Uterus (tissue), 4 donors: ENCODE results near the gene CDKN2B-AS1. TPM values are rescaled to one million over a fixed set of nuclear protein-coding genes. Genes with fewer than 3 reads are reported as not detected.

Source experiments
- DNase-seq, 2 donors: peaks; one replicate each; pipeline ENCODE4 v3.0.0-alpha.2; 2019 to 2020
- H3K27ac ChIP-seq, 2 donors: fragments of 200-600 bp; sonication (generic); 1 replicate in 1 of 2; 2 replicates in 1 of 2; pipeline ENCODE4 v1.5.1; 2016 to 2018
- H3K27me3 ChIP-seq, 2 donors: fragments of 200-600 bp; sonication (generic); one replicate each; pipeline ENCODE4 v1.5.1; 2018 to 2019; ENCODE audit warnings: control low read depth in 1 of 2
- H3K36me3 ChIP-seq, 2 donors: fragments of 200-600 bp; sonication (generic); one replicate each; pipeline ENCODE4 v1.5.1; 2019; ENCODE audit warnings: control low read depth in 1 of 2
- H3K4me1 ChIP-seq, 2 donors: fragments of 200-600 bp; sonication (generic); one replicate each; pipeline ENCODE4 v1.5.1; 2018 to 2019; ENCODE audit warnings: control low read depth in 1 of 2
- H3K4me3 ChIP-seq, 2 donors: fragments of 200-600 bp; sonication (generic); 1 replicate in 1 of 2; 2 replicates in 1 of 2; pipeline ENCODE4 v1.5.1; 2018 to 2019; ENCODE audit warnings: mild to moderate bottlenecking in 1 of 2
- H3K9me3 ChIP-seq, 2 donors: fragments of 200-600 bp; sonication (generic); one replicate each; pipeline ENCODE4 v1.5.1; 2019; ENCODE audit warnings: control low read depth in 1 of 2
- POLR2A ChIP-seq, 2 donors: fragments of 450-650 bp; IDR thresholded peaks; one replicate each; pipeline ENCODE4 v1.6.1; 2016; ENCODE audit warnings: antibody characterized with exemption in 2 of 2, mild to moderate bottlenecking in 1 of 2, moderate library complexity in 1 of 2
- intact Hi-C: fragments of 100-400 bp; cut with DNase I; formaldehyde crosslinking; loops from one replicate; pipeline ENCODE4 v1.15.1; 2023; ENCODE audit warnings: low total_unique reads
- total RNA-seq, 4 donors: library from RNA; depleted of rRNA in 3 of 4; stranded (reverse); fragments of >200 nt in 3 of 4; gene quantifications; one replicate each; pipeline versions ENCODE4 v1.1.0 to v1.2.4, GENCODE V29; 2014 to 2023
- TF ChIP-seq, protein P1 (sequence below), 4 experiments: fragments of 200-600 bp in 2 of 4; fragments of 450-650 bp in 2 of 4; sonication (generic) in 2 of 4; IDR thresholded peaks; one replicate each; pipeline ENCODE4 v1.5.1; 2016 to 2019; ENCODE audit warnings: antibody characterized with exemption in 4 of 4, mild to moderate bottlenecking in 2 of 4, moderate library complexity in 1 of 4
- donor health status: DM: yes; HTN: yes; CAD: no.

Gene CDKN2B-AS1
- total RNA-seq, 4 donors from 2014 or later: 0.29 to 1.8 (median 0.35) TPM; not detected in 1

DNA sequence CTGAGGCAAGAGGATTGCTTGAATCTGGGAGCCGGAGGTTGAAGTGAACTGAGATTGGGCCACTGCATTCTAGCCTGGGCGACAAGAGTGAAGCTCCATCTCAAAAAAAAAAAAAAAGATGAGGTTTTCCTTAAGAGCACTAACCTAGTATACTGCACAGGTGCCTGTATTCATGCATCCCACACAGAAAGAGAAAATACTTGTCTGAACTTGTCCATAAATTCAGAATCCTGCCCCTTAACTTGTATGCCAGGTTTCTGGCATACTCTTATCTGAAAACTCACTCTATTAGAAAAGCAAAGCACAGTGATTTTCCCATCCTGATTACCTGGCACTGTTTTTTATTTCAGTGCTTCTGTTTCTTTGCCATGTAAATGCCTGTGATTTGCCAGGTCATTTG is 139.8 kb downstream of the CDKN2B-AS1 start:
- Histone ChIP-seq H3K9me3 (no peaks in the 10 kb centered on the region), H3K36me3 (no peaks in the 10 kb centered on the region), H3K4me1 (no peaks in the 10 kb centered on the region), H3K4me3 (no peak overlapping the region), H3K27me3 (no peaks in the 10 kb centered on the region), H3K27ac (no peak overlapping the region)
- no peak for DNase-seq
- TF ChIP-seq, protein P1, sequence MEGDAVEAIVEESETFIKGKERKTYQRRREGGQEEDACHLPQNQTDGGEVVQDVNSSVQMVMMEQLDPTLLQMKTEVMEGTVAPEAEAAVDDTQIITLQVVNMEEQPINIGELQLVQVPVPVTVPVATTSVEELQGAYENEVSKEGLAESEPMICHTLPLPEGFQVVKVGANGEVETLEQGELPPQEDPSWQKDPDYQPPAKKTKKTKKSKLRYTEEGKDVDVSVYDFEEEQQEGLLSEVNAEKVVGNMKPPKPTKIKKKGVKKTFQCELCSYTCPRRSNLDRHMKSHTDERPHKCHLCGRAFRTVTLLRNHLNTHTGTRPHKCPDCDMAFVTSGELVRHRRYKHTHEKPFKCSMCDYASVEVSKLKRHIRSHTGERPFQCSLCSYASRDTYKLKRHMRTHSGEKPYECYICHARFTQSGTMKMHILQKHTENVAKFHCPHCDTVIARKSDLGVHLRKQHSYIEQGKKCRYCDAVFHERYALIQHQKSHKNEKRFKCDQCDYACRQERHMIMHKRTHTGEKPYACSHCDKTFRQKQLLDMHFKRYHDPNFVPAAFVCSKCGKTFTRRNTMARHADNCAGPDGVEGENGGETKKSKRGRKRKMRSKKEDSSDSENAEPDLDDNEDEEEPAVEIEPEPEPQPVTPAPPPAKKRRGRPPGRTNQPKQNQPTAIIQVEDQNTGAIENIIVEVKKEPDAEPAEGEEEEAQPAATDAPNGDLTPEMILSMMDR (IDR thresholded peaks at IDR 0.05): no peak
- TF ChIP-seq POLR2A (IDR thresholded peaks at IDR 0.05): no peak
- intact Hi-C loops: no loop called here

- no peaks in the 10 kb centered on the region for H3K4me1 ChIP-seq
- DNase-seq: no peak
- H3K27ac ChIP-seq: no peak overlapping the region
- no peak overlapping the region for H3K4me3 ChIP-seq
- no peaks in the 10 kb centered on the region for H3K27me3 ChIP-seq
- TF ChIP-seq, protein P1 (IDR thresholded peaks at IDR 0.05): no peak
- TF ChIP-seq POLR2A (IDR thresholded peaks at IDR 0.05): no peak
- no peaks in the 10 kb centered on the region for H3K36me3 ChIP-seq
- H3K9me3 ChIP-seq: no peaks in the 10 kb centered on the region
- intact Hi-C loops: no loop called here
Measured at GRCh38 chr9:22136461-22137096, 142.0 kb downstream of the CDKN2B-AS1 start.

GRCh38 chr9:22138956-22139660 is 144.5 kb downstream of the CDKN2B-AS1 start:
- H3K27ac ChIP-seq: no peak overlapping the region
- no peak for DNase-seq
- no peaks in the 10 kb centered on the region for H3K9me3 ChIP-seq
- H3K27me3 ChIP-seq: no peaks in the 10 kb centered on the region
- TF ChIP-seq, protein P1 (IDR thresholded peaks at IDR 0.05): no peak
- no peak for TF ChIP-seq POLR2A (IDR thresholded peaks at IDR 0.05)
- H3K36me3 ChIP-seq: no peaks in the 10 kb centered on the region
- no peaks in the 10 kb centered on the region for H3K4me1 ChIP-seq
- no peak overlapping the region for H3K4me3 ChIP-seq
- intact Hi-C loops: no loop called here

DNA sequence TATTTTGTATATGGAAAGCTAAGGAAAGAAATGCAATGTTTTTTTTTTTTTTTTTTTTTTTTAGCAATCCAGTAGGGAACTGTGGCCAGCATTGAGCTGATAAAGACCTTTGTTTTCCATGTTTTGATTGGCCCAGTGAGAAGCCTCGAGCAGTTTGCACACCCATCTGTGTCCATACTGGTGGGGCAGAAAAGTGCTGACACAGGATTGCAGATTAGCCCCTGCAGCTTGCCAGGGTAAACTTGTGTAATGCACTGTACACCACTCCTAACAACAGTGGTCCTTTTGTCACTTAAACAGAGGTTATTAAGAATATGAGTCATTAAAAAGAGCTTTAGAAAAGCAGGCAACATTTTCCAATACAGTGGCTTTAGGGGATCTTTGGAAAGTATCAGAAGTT is 147.3 kb downstream of the CDKN2B-AS1 start:
- no peak overlapping the region for H3K27ac ChIP-seq
- H3K27me3 ChIP-seq: no peaks in the 10 kb centered on the region
- H3K4me3 ChIP-seq: no peak overlapping the region
- intact Hi-C loops: no loop called here
- H3K36me3 ChIP-seq: no peaks in the 10 kb centered on the region
- H3K9me3 ChIP-seq: no peaks in the 10 kb centered on the region
- DNase-seq: no peak
- no peaks in the 10 kb centered on the region for H3K4me1 ChIP-seq
- TF ChIP-seq, protein P1 (IDR thresholded peaks at IDR 0.05): no peak
- TF ChIP-seq POLR2A (IDR thresholded peaks at IDR 0.05): no peak

GRCh38 chr9:22142671-22143070 is 148.1 kb downstream of the CDKN2B-AS1 start:
- DNase-seq: no peak
- no peaks in the 10 kb centered on the region for H3K27me3 ChIP-seq
- intact Hi-C loops: no loop called here
- TF ChIP-seq POLR2A (IDR thresholded peaks at IDR 0.05): no peak
- TF ChIP-seq, protein P1 (IDR thresholded peaks at IDR 0.05): no peak
- H3K27ac ChIP-seq: no peak overlapping the region
- no peaks in the 10 kb centered on the region for H3K36me3 ChIP-seq
- no peak overlapping the region for H3K4me3 ChIP-seq
- H3K4me1 ChIP-seq: no peaks in the 10 kb centered on the region
- no peaks in the 10 kb centered on the region for H3K9me3 ChIP-seq
